Activated naive CD8-positive, alpha-beta T cell (primary cell): Measurements from ENCODE around the gene MYO9B.
"Not testable (repeated sequence)": the region's sequence is repeated elsewhere in the genome, so short reads cannot be mapped to it uniquely, and the experiment has no call there.

Source experiments
- H3K27ac Mint-ChIP-seq: one replicate; pipeline ENCODE4 v1.8.0; 2021; ENCODE audit warnings: mixed read lengths
- H3K27me3 Mint-ChIP-seq: one replicate; pipeline ENCODE4 v1.8.0; 2021; ENCODE audit warnings: mixed read lengths
- H3K36me3 Mint-ChIP-seq: one replicate; pipeline ENCODE4 v1.8.0; 2021; ENCODE audit warnings: mixed read lengths
- H3K4me1 Mint-ChIP-seq: one replicate; pipeline ENCODE4 v1.8.0; 2021; ENCODE audit warnings: low read depth, mixed read lengths
- H3K4me3 Mint-ChIP-seq: one replicate; pipeline ENCODE4 v1.8.0; 2021; ENCODE audit warnings: mild to moderate bottlenecking, mixed read lengths
- H3K9me3 Mint-ChIP-seq: one replicate; pipeline ENCODE4 v1.8.0; 2021; ENCODE audit warnings: low read depth, mixed read lengths

The MYO9B gene

DNA sequence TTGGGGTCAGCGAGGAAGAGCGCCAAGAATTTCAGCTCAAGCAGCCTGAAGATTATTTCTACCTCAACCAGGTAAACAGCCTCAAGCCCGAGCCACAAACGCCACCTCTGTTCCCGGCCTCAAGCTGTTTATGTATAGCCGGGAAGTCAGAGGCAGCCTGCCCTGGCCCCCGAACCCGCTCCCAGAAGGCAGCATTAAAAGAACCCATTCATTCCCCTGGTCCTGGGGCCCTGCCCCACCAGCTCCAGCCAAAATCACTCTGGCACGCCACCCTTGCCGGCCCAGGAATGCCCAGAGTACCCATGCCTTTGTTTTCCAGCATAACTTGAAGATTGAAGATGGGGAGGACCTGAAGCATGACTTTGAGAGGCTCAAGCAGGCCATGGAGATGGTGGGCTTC lies 78.4 kb downstream of the MYO9B start:
- Mint-ChIP-seq H3K4me1 (no peaks in the 10 kb centered on the region), H3K27ac (no peak overlapping the region), H3K27me3 (no peaks in the 10 kb centered on the region), H3K36me3 (peaks cover 2% of the 10 kb centered on the region), H3K4me3 (no peak overlapping the region), H3K9me3 (no peaks in the 10 kb centered on the region)

DNA sequence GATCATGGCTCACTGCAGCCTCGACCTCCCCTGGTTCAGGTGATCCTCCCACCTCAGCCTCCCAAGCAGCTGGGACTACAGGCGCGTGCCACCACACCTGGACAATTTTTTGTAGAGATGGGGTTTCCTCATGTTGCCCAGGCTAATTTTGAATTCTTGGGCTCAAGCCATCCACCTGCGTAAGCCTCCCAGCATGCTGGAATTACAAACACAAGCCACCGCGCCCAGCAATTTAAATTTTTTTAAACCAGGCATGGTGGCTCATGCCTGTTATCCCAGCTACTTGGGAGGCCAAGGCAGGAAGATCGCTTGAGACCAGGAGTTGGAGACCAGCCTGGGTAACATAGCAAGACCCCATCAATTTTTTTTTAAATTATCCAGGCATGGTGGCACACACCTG lies 79.7 kb downstream of the MYO9B start:
- H3K9me3 Mint-ChIP-seq, result no peaks in the 10 kb centered on the region
- H3K4me1 Mint-ChIP-seq, result no peaks in the 10 kb centered on the region
- H3K36me3 Mint-ChIP-seq, result peaks cover 4% of the 10 kb centered on the region
- no peak overlapping the region for H3K4me3 Mint-ChIP-seq
- no peak overlapping the region for H3K27ac Mint-ChIP-seq
- no peaks in the 10 kb centered on the region for H3K27me3 Mint-ChIP-seq

- Mint-ChIP-seq H3K27ac (no peak overlapping the region), H3K9me3 (no peaks in the 10 kb centered on the region), H3K4me1 (no peaks in the 10 kb centered on the region), H3K27me3 (no peaks in the 10 kb centered on the region), H3K4me3 (no peak overlapping the region), H3K36me3 (peaks cover 4% of the 10 kb centered on the region)
Observed at GRCh38 chr19:17156296-17156946, 80.8 kb downstream of the MYO9B start.

DNA sequence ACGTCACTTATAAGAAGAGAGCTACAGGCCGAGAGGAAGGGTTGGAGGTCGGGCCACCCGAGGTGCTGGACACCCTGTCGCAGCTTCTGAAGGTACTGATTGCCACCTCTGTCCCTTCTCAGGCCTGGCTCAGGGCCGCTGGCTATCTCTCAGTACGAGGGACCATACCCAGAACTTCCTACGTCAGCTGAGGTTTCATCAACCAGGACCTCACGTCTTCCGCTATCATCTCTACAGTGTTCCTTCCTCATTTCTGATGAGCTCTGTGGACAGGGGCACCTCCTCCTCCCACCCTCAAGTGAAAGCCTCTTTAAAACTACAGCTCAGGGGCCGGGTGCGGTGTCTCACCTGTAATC lies 81.3 kb downstream of the MYO9B start:
- H3K4me3 Mint-ChIP-seq, result no peak overlapping the region
- peaks cover 4% of the 10 kb centered on the region for H3K36me3 Mint-ChIP-seq
- H3K27me3 Mint-ChIP-seq, result no peaks in the 10 kb centered on the region
- no peaks in the 10 kb centered on the region for H3K9me3 Mint-ChIP-seq
- no peak overlapping the region for H3K27ac Mint-ChIP-seq
- no peaks in the 10 kb centered on the region for H3K4me1 Mint-ChIP-seq

- no peaks in the 10 kb centered on the region for H3K9me3 Mint-ChIP-seq
- H3K4me1 Mint-ChIP-seq, result no peaks in the 10 kb centered on the region
- H3K4me3 Mint-ChIP-seq, result no peak overlapping the region
- H3K27ac Mint-ChIP-seq, result no peak overlapping the region
- H3K27me3 Mint-ChIP-seq, result no peaks in the 10 kb centered on the region
- H3K36me3 Mint-ChIP-seq, result peaks cover 12% of the 10 kb centered on the region
Observed at GRCh38 chr19:17158584-17158983, 83.0 kb downstream of the MYO9B start.

DNA sequence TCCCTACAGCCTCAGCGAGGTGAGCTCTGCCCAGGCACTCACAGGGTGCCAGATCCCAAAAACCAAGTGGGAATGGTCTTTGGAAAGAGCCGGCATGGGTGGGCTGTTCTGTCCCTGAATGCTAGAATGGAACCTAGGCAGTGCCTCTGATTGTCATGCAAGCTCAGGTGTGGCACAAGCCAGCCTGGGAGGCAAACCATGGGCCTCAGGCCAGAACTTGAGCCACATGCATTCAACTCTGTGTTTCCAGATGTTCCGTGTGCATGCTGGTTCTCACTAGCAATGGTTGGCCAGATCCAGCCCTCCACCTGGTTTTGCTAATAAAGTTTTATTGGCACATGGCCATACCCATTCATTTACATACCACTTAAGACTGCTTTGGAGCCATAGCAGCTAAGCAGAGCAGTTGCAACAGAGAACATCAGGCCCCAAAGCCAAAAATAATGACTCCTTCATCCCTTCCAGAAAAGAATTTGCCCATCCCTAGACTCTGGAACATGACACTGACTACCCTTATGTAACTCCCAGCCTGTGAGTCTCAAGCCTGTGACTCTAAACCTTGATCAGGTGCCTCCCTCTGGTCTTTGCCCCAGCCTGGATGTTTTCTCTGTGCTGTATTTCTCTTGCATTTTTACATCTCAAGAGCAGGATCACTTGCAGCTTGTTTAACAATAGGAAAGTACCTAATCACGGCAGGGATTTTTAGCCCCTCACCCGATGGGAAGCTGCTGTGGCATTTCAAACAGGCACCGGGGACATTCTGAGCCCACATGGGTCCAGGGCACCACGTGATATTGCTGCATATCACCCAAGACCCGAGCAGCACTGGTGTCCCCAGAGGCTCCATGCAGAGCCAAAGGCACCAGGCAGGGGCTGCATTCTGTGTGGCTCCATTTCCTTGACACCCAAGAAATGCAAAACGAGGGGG lies 84.2 kb downstream of the MYO9B start:
- peak overlapping the region; percentile 34 for H3K27ac Mint-ChIP-seq

DNA sequence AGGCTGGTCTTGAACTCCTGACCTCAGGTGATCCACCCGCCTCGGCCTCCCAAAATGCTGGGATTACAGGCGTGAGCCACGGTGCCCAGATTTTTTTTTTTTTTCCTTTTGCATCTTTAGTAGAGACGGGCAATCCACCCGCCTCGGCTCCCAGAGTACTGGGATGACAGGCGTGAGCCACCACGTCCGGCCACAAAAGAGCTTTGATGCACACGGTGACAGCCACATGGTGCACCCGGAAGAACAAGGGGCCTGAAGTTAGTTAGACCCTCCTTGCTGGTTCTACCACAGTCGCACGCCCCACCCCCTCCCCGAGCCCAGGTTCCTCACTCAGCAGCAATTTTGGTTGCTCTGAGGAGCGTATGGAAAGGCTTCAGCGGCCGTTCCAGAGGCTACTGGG lies 85.3 kb downstream of the MYO9B start:
- Mint-ChIP-seq H3K4me3 (no peak overlapping the region), H3K27me3 (no peaks in the 10 kb centered on the region), H3K4me1 (no peaks in the 10 kb centered on the region), H3K36me3 (peaks cover 16% of the 10 kb centered on the region), H3K27ac (peak overlapping the region; percentile 10), H3K9me3 (no peaks in the 10 kb centered on the region)

More for the DNA sequence above, 84.2 kb downstream of the MYO9B start:
- H3K27me3 Mint-ChIP-seq, result no peaks in the 10 kb centered on the region
- H3K4me3 Mint-ChIP-seq, result no peak overlapping the region
- H3K4me1 Mint-ChIP-seq, result no peaks in the 10 kb centered on the region
- H3K9me3 Mint-ChIP-seq, result no peaks in the 10 kb centered on the region
- peaks cover 16% of the 10 kb centered on the region for H3K36me3 Mint-ChIP-seq

- H3K27me3 Mint-ChIP-seq, H3K9me3 Mint-ChIP-seq, H3K4me3 Mint-ChIP-seq, H3K4me1 Mint-ChIP-seq, H3K27ac Mint-ChIP-seq: not testable (repeated sequence)
- peaks cover 18% of the 10 kb centered on the region for H3K36me3 Mint-ChIP-seq
Observed at GRCh38 chr19:17162131-17162530, 86.6 kb downstream of the MYO9B start.

DNA sequence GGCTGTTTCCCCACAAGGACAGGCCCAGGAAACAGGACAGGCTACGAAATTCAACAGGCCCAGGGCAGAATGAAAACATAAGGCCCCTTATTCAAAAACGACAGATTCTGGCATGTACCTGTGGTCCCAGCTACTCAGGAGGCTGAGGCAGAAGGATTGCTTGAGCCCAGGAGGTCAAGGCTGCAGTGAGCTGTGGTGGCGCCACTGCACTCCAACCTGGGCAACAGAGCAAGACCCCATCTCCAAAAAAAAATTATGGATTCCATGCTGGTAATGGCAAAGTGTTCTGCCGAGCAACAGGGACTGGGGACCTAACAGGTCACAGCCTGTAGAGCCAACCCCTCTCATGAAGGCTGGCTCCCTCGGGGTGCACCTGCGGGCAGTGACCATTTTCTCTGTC lies 87.0 kb downstream of the MYO9B start:
- H3K27ac Mint-ChIP-seq, result no peak overlapping the region
- no peaks in the 10 kb centered on the region for H3K9me3 Mint-ChIP-seq
- peaks cover 18% of the 10 kb centered on the region for H3K36me3 Mint-ChIP-seq
- H3K4me3 Mint-ChIP-seq, result no peak overlapping the region
- no peaks in the 10 kb centered on the region for H3K4me1 Mint-ChIP-seq
- no peaks in the 10 kb centered on the region for H3K27me3 Mint-ChIP-seq

GRCh38 chr19:17163652-17164051 lies 88.1 kb downstream of the MYO9B start:
- no peaks in the 10 kb centered on the region for H3K4me1 Mint-ChIP-seq
- no peak overlapping the region for H3K4me3 Mint-ChIP-seq
- H3K27me3 Mint-ChIP-seq, result no peaks in the 10 kb centered on the region
- H3K9me3 Mint-ChIP-seq, result no peaks in the 10 kb centered on the region
- peaks cover 18% of the 10 kb centered on the region for H3K36me3 Mint-ChIP-seq
- H3K27ac Mint-ChIP-seq, result no peak overlapping the region

- Mint-ChIP-seq H3K9me3 (no peaks in the 10 kb centered on the region), H3K27ac (no peak overlapping the region), H3K4me3 (no peak overlapping the region), H3K27me3 (no peaks in the 10 kb centered on the region), H3K4me1 (no peaks in the 10 kb centered on the region), H3K36me3 (peaks cover 18% of the 10 kb centered on the region)
Observed at GRCh38 chr19:17164639-17165038, 89.1 kb downstream of the MYO9B start.

GRCh38 chr19:17165715-17166114 lies 90.1 kb downstream of the MYO9B start:
- H3K36me3 Mint-ChIP-seq, result peaks cover 15% of the 10 kb centered on the region
- H3K27ac Mint-ChIP-seq, result no peak overlapping the region
- no peaks in the 10 kb centered on the region for H3K4me1 Mint-ChIP-seq
- H3K9me3 Mint-ChIP-seq, result no peaks in the 10 kb centered on the region
- no peaks in the 10 kb centered on the region for H3K27me3 Mint-ChIP-seq
- no peak overlapping the region for H3K4me3 Mint-ChIP-seq

DNA sequence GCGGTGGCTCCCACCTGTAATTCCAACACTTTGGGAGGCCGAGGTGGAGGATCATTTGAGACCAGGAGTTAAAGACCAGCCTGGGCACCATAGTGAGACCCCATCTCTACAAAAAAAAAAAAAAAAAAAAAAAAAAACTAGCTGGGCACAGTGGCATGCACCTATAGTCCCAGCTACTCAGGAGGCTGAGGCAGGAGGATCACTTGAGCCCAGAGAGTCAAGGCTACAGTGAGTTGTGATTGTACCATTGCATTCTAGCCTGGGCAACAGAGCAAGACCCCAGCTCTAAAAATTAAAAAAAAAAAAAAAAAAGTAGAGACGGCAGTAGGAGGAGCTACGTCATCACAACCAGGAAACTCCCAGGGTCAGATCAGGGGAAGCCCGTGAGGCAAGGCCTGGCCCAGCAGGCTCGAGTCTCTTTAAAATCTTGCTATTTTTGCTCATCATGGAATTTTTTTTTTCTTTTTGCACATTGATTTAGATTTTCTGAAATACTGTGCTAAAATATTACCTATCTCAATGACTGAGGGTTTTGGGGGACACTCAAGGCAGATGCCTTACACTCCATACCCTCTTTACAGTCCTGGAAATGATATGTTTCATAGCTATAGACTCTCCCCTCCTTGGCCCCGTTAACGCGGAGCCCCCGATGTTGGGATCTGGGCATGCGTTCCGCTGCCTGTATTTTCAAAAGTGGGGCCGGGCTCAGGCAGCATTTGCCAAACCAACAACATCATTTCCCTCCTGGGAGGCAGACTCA lies 95.1 kb downstream of the MYO9B start:
- Mint-ChIP-seq H3K27me3 (no peaks in the 10 kb centered on the region), H3K4me3 (no peak overlapping the region), H3K9me3 (no peaks in the 10 kb centered on the region), H3K36me3 (peaks cover 2% of the 10 kb centered on the region), H3K4me1 (peaks cover 2% of the 10 kb centered on the region), H3K27ac (peak overlapping the region; percentile 64)

GRCh38 chr19:17171874-17172273 lies 96.3 kb downstream of the MYO9B start:
- no peaks in the 10 kb centered on the region for H3K36me3 Mint-ChIP-seq
- H3K9me3 Mint-ChIP-seq, result no peaks in the 10 kb centered on the region

More at GRCh38 chr19:17171874-17172273, 96.3 kb downstream of the MYO9B start:
- Mint-ChIP-seq H3K4me1 (peaks cover 2% of the 10 kb centered on the region), H3K27ac (no peak overlapping the region), H3K27me3 (no peaks in the 10 kb centered on the region), H3K4me3 (no peak overlapping the region)
